Uterus (tissue), 2 donors: Measurements from ENCODE around the gene MYH15.

Source experiments
- POLR2A ChIP-seq, 2 donors: fragments of 450-650 bp; IDR thresholded peaks; one replicate each; pipeline ENCODE4 v1.6.1; 2016; ENCODE audit warnings: antibody characterized with exemption in 2 of 2, mild to moderate bottlenecking in 1 of 2, moderate library complexity in 1 of 2
- TF ChIP-seq, protein P1 (sequence below), 4 experiments: fragments of 200-600 bp in 2 of 4; fragments of 450-650 bp in 2 of 4; sonication (generic) in 2 of 4; IDR thresholded peaks; one replicate each; pipeline ENCODE4 v1.5.1; 2016 to 2019; ENCODE audit warnings: antibody characterized with exemption in 4 of 4, mild to moderate bottlenecking in 2 of 4, moderate library complexity in 1 of 4

DNA sequence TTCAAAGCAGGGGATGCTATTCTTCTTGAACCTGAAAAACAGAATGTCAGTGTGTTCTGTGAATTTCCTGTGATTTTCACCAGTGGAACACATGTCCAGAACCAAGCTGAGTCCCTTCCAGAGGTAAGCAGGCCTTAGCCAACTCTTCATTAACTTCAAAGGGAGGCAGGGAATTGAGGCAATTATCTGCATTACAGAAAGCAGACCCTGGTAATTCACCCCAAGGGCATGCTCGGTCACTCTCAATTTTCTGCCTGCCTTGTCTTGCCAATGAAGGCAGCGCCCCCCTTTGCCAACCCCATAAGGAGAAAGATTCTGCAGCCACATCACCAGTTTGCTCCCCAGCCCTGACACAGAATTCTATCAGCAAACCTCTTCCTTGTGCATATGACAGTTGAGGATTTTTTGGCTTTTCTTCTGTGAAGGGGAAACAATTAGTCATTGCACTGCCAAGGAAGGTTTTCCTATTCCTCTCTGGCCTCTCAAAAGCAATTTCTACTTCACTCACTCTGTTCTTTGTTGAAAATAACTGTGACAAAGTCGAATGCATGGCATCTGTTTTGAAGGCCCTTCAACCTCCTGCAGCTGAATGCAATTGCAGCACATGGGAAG lies 128.8 kb downstream of the MYH15 start:
- TF ChIP-seq, protein P1, sequence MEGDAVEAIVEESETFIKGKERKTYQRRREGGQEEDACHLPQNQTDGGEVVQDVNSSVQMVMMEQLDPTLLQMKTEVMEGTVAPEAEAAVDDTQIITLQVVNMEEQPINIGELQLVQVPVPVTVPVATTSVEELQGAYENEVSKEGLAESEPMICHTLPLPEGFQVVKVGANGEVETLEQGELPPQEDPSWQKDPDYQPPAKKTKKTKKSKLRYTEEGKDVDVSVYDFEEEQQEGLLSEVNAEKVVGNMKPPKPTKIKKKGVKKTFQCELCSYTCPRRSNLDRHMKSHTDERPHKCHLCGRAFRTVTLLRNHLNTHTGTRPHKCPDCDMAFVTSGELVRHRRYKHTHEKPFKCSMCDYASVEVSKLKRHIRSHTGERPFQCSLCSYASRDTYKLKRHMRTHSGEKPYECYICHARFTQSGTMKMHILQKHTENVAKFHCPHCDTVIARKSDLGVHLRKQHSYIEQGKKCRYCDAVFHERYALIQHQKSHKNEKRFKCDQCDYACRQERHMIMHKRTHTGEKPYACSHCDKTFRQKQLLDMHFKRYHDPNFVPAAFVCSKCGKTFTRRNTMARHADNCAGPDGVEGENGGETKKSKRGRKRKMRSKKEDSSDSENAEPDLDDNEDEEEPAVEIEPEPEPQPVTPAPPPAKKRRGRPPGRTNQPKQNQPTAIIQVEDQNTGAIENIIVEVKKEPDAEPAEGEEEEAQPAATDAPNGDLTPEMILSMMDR (IDR thresholded peaks at IDR 0.05): no peak
- no peak for TF ChIP-seq POLR2A (IDR thresholded peaks at IDR 0.05)
